ENCODE results near the gene TGM2.

- TF ChIP-seq CTCF (IDR thresholded peaks at IDR 0.05; ENCODE audit: poor library complexity, severe bottlenecking) (no peak), REST (IDR thresholded peaks at IDR 0.05; ENCODE audit: borderline replicate concordance) (no peak), EP300 (conservative IDR thresholded peaks at IDR 0.05; ENCODE audit: poor library complexity, severe bottlenecking) (no peak), EZH2 (IDR thresholded peaks at IDR 0.05; ENCODE audit: borderline replicate concordance, insufficient read depth, low read length, poor library complexity, severe bottlenecking) (no peak)
Observed at GRCh38 chr20:38164069-38164468, 1.0 kb downstream of the TGM2 start.

All from neural cell (in vitro differentiated cells).